HG02642 (cell line): Measurements from ENCODE around the gene EIF4EBP3.

Experiments
- ATAC-seq: cut with Tn5 transposase; IDR thresholded peaks from one replicate; pipeline ENCODE4 v1.9.1; 2021; ENCODE audit warnings: mild to moderate bottlenecking; ENCODE audit not compliant: unreplicated experiment, poor library complexity

The EIF4EBP3 gene

GRCh38 chr5:140547508-140548299, at the start of gene EIF4EBP3:
Gene EIF4EBP3, plus strand, starts transcription at chr5:140547662. Its CDS starts 76 bp downstream, at chr5:140547738.
- peak; percentile 99 for ATAC-seq

- no peak for ATAC-seq
Observed at GRCh38 chr5:140497897-140498296, 49.6 kb upstream of the EIF4EBP3 start.

DNA sequence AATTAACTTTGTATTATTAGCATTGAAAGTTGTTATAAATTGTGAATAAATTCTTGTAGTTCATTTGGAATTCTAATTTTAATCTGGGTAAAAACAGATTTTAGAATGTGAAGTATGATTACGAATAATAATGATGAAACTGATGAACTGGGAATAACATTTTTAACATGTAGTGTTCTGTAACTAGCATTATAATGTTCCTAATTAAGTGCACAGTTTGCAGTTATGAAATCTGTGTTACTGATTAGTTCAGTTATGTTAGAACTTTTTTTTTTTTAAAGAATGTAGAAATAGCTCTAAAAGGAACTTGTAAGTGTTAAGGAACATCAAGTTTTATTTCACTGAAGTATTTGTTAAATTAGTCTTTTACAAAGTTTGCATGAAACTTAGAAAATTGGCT, 48.9 kb upstream of the EIF4EBP3 start:
- no peak for ATAC-seq

DNA sequence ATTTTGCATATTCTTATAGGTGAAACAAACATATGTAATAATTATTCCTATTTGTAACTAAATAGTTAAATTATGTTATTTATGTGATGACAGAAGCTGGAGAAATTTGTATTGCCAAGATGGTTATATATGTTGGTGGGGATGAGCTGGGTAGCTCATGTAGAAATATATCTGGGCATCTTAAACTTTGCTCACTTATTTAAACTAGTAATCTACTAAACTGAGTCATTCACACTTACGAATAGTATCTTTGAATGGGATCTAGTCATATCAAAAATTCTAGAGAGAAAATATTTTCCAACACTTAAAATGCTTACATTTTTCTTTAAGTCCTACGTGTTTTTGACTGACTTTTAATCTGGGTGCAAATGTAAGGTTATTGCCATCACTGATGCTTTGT, 44.6 kb upstream of the EIF4EBP3 start:
- ATAC-seq = no peak

- no peak for ATAC-seq
Observed at GRCh38 chr5:140509898-140510297, 37.6 kb upstream of the EIF4EBP3 start.

DNA sequence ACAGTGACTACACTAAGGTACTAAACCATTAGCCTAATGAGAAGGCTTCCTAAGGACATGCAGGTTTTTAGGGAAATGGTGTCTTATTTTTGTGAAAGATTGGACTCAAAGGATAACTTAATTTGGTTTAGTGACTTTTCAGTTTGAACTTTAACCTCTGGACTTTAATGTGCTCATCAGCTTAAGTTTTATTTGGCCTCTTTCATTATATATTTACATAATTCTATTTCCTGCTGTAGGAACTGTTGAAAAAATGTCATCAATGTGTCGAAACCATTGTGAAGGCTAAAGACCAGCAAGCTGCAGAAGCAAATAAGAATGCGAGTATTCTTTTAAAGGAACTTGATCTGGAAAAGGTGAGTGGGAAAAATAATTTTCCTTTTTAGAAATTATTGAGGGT, 34.3 kb upstream of the EIF4EBP3 start:
- ATAC-seq = no peak

- no peak for ATAC-seq
Observed at GRCh38 chr5:140524003-140524402, 23.5 kb upstream of the EIF4EBP3 start.

DNA sequence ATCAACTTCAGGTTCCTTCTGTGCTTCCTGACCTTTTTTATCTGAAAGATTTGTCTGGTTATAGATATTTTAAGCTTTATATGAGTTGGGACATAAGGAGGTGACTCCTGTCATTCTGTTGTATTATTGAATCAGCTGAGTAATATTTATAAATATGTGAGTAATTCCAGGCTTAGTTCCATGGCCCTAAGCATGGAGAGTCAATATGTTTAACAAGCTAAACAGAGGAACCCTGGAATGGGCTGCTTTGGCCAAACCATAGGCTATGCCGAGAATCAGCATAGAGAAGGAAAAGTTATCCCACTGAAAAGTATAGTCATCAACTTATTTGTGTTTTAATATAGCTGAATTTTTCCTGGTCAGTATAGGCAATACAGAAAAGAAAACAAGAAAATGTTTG, 7.2 kb upstream of the EIF4EBP3 start:
- no peak for ATAC-seq

- no peak for ATAC-seq
Observed at GRCh38 chr5:140542972-140543371, 4.5 kb upstream of the EIF4EBP3 start.

- ATAC-seq = no peak
Observed at GRCh38 chr5:140544986-140545385, 2.5 kb upstream of the EIF4EBP3 start.

- no peak for ATAC-seq
Observed at GRCh38 chr5:140545606-140546005, 1.9 kb upstream of the EIF4EBP3 start.

DNA sequence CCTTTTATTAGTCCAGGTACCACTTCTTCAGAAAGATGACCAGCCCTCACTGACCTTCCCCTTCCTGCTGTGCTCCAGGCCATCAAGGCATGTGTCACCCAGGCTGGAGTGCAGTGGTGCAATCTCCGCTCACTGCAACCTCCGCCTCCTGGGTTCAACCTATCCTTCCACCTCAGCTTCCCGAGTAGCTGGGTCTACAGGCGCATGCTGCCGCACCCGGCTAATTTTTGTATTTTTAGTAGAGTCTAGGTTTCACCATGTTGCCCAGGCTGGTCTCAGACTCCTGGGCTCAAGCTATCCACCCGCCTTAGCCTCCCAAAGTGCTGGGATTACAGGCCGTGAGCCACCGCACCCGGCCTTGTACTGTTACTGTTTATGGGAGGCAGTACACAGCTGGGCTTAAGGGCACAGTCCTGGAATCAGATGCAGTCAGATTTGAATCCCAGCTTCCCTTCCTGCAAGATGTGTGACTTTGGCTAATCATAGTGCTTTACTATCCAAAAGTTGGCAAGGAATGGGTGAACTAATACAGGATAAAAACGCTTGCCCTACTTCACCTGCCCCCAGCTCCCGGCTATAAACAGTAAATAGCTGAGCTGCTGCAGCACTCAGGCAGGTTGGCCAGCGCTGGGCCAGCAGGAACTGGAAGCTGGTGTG, 483 bp upstream of the EIF4EBP3 start:
- no peak for ATAC-seq

- no peak for ATAC-seq
Observed at GRCh38 chr5:140548300-140548688, 832 bp downstream of the EIF4EBP3 start.

GRCh38 chr5:140548791-140549190, 1.3 kb downstream of the EIF4EBP3 start:
- ATAC-seq = no peak

- no peak for ATAC-seq
Observed at GRCh38 chr5:140549237-140550144, 2.0 kb downstream of the EIF4EBP3 start.

GRCh38 chr5:140550147-140551079, 3.0 kb downstream of the EIF4EBP3 start:
- ATAC-seq = no peak

DNA sequence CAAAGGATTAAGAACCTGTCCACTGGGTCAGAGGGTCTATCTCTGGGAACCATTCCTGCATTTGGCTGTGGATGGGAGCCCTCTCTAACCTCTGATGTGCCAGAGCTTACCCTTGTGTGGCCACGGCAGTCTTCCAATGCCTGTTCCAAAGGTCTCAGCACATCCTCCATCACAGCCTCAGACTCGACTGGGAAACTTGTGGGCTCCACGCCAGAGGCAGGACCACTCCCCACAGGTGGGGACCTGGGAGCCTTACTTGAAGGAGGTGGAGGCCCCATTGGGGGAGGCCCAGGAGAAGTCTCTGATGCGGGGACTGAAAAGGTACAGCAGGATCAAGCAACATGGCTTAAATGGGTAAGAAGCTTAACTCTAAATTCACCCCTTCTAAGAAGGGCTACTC, 4.4 kb downstream of the EIF4EBP3 start:
- no peak for ATAC-seq

DNA sequence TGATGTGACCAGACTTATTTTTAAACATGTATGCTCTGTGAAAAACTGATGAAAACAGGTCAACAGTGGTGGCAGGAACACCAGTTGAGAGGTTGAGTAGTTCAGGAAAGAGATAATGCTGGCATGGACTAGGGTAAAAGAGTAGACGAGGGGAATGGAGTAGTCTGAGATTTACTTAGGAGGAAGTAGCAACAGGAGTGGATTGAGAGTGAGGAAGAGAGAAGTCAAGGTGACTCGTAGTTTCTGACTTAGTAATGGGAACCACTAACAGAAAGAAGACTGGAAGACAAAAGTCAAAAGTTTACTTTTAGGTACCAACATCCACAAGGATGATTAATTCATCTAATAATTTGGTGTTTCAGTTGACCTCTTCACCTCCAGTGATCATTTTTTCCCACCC, 6.2 kb downstream of the EIF4EBP3 start:
- no peak for ATAC-seq

GRCh38 chr5:140554454-140554853, 7.0 kb downstream of the EIF4EBP3 start:
- ATAC-seq = no peak
